ENCODE measurements around the gene YTHDF1. TPM values are rescaled to one million over a fixed set of nuclear protein-coding genes. Genes with fewer than 3 reads are reported as not detected.

Gene YTHDF1
- total RNA-seq, 1 donor from 2014 or later = 22.2 TPM

DNA sequence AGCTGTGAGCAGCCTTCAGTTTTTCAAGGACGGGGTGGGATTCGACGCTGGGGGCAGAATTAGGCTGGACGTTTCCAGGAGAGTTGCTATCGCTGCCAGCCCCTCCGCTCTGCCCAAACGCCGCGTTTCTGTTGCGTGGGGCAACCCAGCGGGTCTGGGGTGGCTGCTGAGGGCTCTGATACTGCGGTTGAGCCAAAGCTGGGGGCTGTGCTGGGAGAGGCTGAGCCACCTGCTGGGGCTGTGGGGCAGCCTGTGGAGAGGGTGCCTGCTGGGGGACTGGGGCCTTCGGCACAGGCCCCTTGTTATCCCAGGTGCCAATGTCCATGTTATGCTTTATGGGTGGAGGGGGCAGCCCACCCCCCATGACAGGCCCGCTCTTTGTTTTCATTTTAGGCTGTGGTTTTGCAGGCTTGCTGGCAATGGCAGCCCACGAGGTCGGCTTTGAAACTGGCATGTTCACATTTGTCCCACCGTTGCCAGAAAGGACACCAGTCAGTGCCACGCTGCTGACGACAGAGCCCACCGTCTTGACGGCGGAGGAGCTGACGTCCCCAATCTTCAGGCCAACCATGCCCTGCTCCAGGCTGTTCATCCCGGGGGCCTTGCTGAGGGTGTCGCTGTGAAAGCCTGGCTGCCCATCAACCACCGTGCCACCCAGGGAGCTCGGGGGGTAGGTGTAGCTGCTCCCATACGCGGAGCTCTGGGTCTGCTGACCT lies 13.0 kb downstream of the YTHDF1 start:
- no peak overlapping the region for H3K27ac ChIP-seq (replicated peaks)
- peaks cover 39% of the 10 kb centered on the region for H3K4me1 ChIP-seq
- intact Hi-C loops (cut with micrococcal nuclease) = no loop called here
- no peak overlapping the region for H3K4me3 ChIP-seq
- no peaks in the 10 kb centered on the region for H3K9me3 ChIP-seq (replicated peaks)
- no peak for TF ChIP-seq CTCF (IDR thresholded peaks at IDR 0.05; ENCODE audit: borderline replicate concordance)
- DNase-seq = no peak
- H3K27me3 ChIP-seq (ENCODE audit: low read depth) = no peaks in the 10 kb centered on the region
- peaks cover 63% of the 10 kb centered on the region for H3K36me3 ChIP-seq

GRCh38 chr20:63202021-63202420 lies 13.9 kb downstream of the YTHDF1 start:
- H3K4me1 ChIP-seq = peaks cover 47% of the 10 kb centered on the region

DNA sequence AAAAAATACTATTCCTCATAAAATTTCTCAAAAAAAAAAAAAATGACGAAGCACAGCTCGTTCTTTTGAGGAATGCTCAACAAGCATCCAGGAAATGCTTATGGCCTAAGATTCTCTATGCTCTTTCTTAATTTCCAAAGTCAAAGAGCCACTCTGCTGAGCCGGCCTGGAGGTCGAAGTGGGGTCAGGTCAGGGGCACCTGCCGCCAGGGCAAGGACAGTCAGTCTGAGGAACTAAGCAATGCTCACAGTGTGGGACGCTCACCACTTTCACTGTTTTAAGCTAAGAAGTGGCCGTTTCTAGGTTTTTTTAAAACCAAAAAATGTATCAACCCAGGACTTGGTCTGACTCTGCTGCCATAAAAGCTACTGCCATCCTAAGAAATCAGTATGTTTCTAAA lies 17.3 kb downstream of the YTHDF1 start:
- peaks cover 50% of the 10 kb centered on the region for H3K36me3 ChIP-seq

More at GRCh38 chr20:63202021-63202420, 13.9 kb downstream of the YTHDF1 start:
- TF ChIP-seq CTCF (IDR thresholded peaks at IDR 0.05; ENCODE audit: borderline replicate concordance) = no peak
- H3K9me3 ChIP-seq (replicated peaks) = no peaks in the 10 kb centered on the region
- H3K27me3 ChIP-seq (ENCODE audit: low read depth) = no peaks in the 10 kb centered on the region
- intact Hi-C loops (cut with micrococcal nuclease) = no loop called here
- H3K36me3 ChIP-seq = peaks cover 60% of the 10 kb centered on the region
- no peak overlapping the region for H3K27ac ChIP-seq (replicated peaks)
- no peak for DNase-seq
- no peak overlapping the region for H3K4me3 ChIP-seq

DNA sequence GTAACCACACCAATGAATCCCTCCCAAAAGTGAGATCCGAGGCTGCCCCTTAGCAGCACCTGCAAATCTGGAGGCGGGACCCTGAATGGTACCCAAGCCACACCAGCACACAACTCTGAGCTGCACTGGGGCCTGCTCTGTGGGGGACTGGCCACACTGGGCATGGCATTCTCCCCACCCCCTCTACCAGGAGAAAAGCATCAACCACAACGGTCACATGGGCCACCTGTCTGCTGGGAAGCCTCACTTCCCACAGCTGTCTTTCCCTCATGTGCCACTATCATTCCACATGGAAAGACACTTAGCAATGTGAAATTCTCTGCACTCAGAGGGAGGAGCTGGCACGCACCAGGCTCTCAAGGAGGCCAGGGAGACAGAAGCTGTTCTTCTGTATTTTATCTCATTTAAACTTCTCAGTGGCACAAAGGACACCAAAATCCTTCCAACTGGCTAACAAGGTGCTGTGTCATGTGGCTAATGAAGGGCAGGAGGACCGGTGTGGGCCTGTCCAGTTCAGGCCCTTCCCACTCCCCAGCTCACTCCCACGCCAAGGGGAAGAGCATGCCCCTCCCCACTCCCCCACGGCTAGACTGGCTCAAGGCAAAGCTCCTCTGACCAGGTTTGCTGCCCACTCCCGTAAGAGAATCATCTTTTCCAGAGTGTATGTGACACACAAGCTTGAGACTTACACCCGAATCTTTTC lies 19.0 kb downstream of the YTHDF1 start:
- no peak for TF ChIP-seq CTCF (IDR thresholded peaks at IDR 0.05; ENCODE audit: borderline replicate concordance)
- H3K36me3 ChIP-seq = peaks cover 33% of the 10 kb centered on the region
- no peaks in the 10 kb centered on the region for H3K9me3 ChIP-seq (replicated peaks)
- intact Hi-C loops (cut with micrococcal nuclease) = no loop called here
- H3K27ac ChIP-seq (replicated peaks) = no peak overlapping the region
- H3K27me3 ChIP-seq (ENCODE audit: low read depth) = no peaks in the 10 kb centered on the region
- H3K4me1 ChIP-seq = peaks cover 39% of the 10 kb centered on the region
- no peak overlapping the region for H3K4me3 ChIP-seq
- DNase-seq = no peak

More for the DNA sequence above, 17.3 kb downstream of the YTHDF1 start:
- no peak for DNase-seq
- H3K9me3 ChIP-seq (replicated peaks) = no peaks in the 10 kb centered on the region
- H3K4me3 ChIP-seq = no peak overlapping the region
- H3K4me1 ChIP-seq = peaks cover 39% of the 10 kb centered on the region
- no peak overlapping the region for H3K27ac ChIP-seq (replicated peaks)
- intact Hi-C loops (cut with micrococcal nuclease) = no loop called here
- no peak for TF ChIP-seq CTCF (IDR thresholded peaks at IDR 0.05; ENCODE audit: borderline replicate concordance)
- no peaks in the 10 kb centered on the region for H3K27me3 ChIP-seq (ENCODE audit: low read depth)

- Histone ChIP-seq H3K36me3 (peaks cover 18% of the 10 kb centered on the region), H3K4me3 (no peak overlapping the region), H3K9me3 (replicated peaks) (no peaks in the 10 kb centered on the region), H3K27me3 (ENCODE audit: low read depth) (no peaks in the 10 kb centered on the region), H3K4me1 (peaks cover 27% of the 10 kb centered on the region), H3K27ac (replicated peaks) (no peak overlapping the region)
- TF ChIP-seq CTCF (IDR thresholded peaks at IDR 0.05; ENCODE audit: borderline replicate concordance) = no peak
- DNase-seq = no peak
- intact Hi-C loops (cut with micrococcal nuclease) = no loop called here
Measured at GRCh38 chr20:63194797-63195173, 21.1 kb downstream of the YTHDF1 start.

All from left ventricle myocardium inferior (tissue), 1 donor.